Mesothelial cell of epicardium (in vitro differentiated cells): ENCODE measurements around the gene DLGAP1. TPM values are rescaled to one million over a fixed set of nuclear protein-coding genes. Genes with fewer than 3 reads are reported as not detected.

ENCODE experiments used
- DNase-seq, 2 experiments: peaks; one replicate each; pipeline ENCODE4 v3.0.0; 2021; ENCODE audit warnings: low spot score in 2 of 2; ENCODE audit not compliant: unreplicated experiment in 2 of 2
- H3K27ac Mint-ChIP-seq: 2 replicates; pipeline ENCODE4 v1.8.0; 2021; ENCODE audit warnings: mixed read lengths
- H3K27me3 Mint-ChIP-seq: 2 replicates; pipeline ENCODE4 v1.8.0; 2021; ENCODE audit warnings: low read depth, mixed read lengths
- H3K36me3 Mint-ChIP-seq: 2 replicates; pipeline ENCODE4 v1.8.0; 2021; ENCODE audit warnings: mixed read lengths
- H3K4me1 Mint-ChIP-seq: 2 replicates; pipeline ENCODE4 v1.8.0; 2021; ENCODE audit warnings: mixed read lengths
- H3K4me3 Mint-ChIP-seq: 2 replicates; pipeline ENCODE4 v1.8.0; 2021; ENCODE audit warnings: mild to moderate bottlenecking, moderate library complexity, mixed read lengths
- H3K9me3 Mint-ChIP-seq: 2 replicates; pipeline ENCODE4 v1.8.0; 2021; ENCODE audit warnings: mixed read lengths
- total RNA-seq: library from RNA; stranded (reverse); gene quantifications from 3 replicates; pipeline ENCODE4 v1.2.1, GENCODE V29; 2021
- TF ChIP-seq, protein P1 (sequence below): fragments of 200-600 bp; sonication (generic); IDR thresholded peaks from one replicate; pipeline ENCODE4 v1.5.0; 2021; ENCODE audit warnings: antibody characterized with exemption; ENCODE audit not compliant: unreplicated experiment

DLGAP1 gene
- total RNA-seq, 1 donor from 2014 or later: 4.6 TPM

DNA sequence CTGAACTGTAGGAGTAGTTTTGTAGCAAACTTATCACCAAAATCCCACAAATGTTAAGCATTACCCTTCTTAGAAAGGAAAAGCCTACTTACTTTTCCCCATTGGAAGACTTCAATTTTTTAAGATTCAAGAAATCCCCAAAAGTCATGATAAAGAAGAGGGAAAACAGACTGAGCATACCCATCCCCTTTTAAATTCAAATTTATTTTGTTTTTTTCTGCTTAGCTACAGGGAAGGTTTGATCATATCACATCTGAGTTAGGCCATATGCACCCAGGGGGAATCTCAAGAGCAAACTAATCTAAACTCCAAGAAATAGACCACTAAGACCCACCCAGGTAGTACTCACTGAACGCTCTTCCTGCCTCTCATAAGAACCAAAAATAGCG is 830.6 kb downstream of the DLGAP1 start:
- DNase-seq: no peak
- H3K4me3 Mint-ChIP-seq: peak overlapping the region; percentile 4
- H3K36me3 Mint-ChIP-seq: no peaks in the 10 kb centered on the region
- no peaks in the 10 kb centered on the region for H3K27me3 Mint-ChIP-seq
- TF ChIP-seq, protein P1, sequence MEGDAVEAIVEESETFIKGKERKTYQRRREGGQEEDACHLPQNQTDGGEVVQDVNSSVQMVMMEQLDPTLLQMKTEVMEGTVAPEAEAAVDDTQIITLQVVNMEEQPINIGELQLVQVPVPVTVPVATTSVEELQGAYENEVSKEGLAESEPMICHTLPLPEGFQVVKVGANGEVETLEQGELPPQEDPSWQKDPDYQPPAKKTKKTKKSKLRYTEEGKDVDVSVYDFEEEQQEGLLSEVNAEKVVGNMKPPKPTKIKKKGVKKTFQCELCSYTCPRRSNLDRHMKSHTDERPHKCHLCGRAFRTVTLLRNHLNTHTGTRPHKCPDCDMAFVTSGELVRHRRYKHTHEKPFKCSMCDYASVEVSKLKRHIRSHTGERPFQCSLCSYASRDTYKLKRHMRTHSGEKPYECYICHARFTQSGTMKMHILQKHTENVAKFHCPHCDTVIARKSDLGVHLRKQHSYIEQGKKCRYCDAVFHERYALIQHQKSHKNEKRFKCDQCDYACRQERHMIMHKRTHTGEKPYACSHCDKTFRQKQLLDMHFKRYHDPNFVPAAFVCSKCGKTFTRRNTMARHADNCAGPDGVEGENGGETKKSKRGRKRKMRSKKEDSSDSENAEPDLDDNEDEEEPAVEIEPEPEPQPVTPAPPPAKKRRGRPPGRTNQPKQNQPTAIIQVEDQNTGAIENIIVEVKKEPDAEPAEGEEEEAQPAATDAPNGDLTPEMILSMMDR: no peak
- H3K9me3 Mint-ChIP-seq: no peaks in the 10 kb centered on the region
- peak overlapping the region; percentile 98 for H3K27ac Mint-ChIP-seq
- peaks cover 46% of the 10 kb centered on the region for H3K4me1 Mint-ChIP-seq

DNA sequence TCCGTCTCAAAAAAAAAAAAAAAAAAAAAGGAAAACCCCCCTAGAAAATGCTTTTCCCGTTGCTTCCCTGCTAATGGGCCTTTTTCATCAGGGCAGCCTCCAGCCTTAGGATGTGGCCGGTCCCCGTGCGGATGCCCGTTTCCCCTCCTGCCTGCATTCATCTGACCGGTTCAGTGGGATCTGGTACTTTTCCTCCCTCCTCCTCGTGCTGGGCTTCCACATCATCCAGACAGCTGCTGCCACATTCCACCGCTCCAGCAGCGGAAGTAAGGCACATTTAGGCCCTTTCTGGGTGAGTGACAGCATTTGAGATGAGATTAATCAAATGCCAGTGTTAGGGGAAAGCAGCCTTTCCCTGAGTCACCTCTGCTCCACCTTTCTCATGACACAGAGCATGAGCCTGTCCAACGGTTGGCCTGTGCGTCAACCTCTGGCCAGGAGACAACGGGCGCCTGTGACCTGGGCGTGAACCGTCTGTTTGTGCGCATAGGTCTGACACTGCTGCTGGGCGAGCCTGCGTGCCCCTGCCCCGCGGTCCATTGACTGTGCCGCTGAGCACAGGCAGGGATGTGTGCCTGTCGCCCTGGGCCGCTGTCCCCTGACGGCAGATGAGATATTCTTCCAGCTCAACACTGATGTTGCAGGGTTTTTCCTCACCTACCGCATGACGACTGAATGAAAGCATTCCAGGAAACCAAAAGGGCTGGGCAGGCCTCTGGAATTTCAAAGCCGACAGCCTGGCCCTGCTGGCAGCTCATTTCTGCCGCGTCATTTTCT is 831.1 kb downstream of the DLGAP1 start:
- H3K9me3 Mint-ChIP-seq: no peaks in the 10 kb centered on the region
- DNase-seq: peak; percentile 32 to 62
- no peaks in the 10 kb centered on the region for H3K36me3 Mint-ChIP-seq
- TF ChIP-seq, protein P1: no peak
- peak overlapping the region; percentile 15 for H3K4me3 Mint-ChIP-seq
- H3K27me3 Mint-ChIP-seq: no peaks in the 10 kb centered on the region
- peaks cover 46% of the 10 kb centered on the region for H3K4me1 Mint-ChIP-seq
- H3K27ac Mint-ChIP-seq: peak overlapping the region; percentile 98

DNA sequence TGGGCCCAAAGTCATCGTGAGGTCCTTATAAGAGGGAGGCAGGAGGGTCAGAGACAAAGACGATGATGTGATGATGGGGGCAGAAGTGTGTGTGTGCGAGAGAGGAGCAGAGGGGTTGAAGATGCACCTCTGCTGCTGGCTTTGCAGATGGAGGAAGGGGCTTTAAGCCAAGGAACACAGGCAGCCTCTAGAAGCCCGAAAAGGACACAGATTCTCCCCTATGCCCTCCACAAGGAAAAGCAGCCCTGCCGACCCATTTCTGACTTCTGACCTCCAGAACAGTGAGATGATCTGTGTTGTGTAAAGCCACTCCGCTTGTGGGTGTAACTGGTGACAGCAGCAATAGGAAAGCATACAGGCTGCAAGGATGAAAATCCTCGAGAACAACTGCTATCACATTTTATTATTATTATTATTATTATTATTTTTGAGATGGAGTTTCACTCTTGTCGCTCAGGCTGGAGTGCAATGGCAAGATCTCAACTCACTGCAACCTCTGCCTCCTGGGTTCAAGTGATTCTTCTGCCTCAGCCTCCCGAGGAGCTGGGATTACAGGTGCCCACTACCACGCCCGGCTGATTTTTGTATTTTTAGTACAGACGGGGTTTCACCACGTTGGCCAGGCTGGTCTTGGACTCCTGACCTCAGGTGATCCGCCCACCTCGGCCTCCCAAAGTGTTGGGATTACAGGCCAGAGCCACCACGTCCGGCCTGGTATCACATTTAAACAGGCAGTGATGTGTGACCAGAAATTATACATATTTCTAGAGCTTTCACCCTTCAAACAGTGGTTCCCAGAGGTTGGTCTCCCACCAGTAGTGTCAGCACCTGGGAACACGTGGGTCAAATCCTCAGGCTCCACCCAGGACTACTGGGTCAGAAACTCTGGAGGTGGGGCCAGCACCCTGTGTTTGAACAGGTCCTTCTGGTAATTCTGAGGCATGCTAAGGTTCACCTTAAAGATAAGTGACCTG is 834.7 kb downstream of the DLGAP1 start:
- Mint-ChIP-seq H3K9me3 (no peaks in the 10 kb centered on the region), H3K4me3 (no peak overlapping the region), H3K27me3 (no peaks in the 10 kb centered on the region), H3K4me1 (peaks cover 60% of the 10 kb centered on the region), H3K36me3 (no peaks in the 10 kb centered on the region), H3K27ac (no peak overlapping the region)
- TF ChIP-seq, protein P1: no peak
- DNase-seq: no peak

DNA sequence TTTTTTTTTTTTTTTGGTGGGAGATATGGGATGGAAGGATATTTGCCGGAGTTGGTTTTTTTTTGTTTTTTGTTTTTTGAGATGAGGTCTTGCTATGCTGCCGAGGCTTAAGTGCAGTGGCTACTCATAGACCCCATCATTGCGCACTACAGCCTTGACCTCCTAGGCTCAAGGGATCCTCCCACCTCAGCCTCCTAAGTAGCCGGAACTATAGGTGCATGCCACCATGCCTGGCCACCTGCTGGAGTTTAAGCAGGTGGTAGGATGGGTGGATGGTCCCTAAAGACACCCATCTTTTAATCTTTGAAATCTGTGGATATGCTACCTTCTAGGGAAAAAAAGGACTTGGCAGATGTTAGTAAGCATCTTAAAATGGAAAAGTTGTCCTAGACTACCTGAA is 835.4 kb downstream of the DLGAP1 start:
- no peak overlapping the region for H3K27ac Mint-ChIP-seq
- no peak overlapping the region for H3K4me3 Mint-ChIP-seq
- no peak for DNase-seq
- H3K4me1 Mint-ChIP-seq: peaks cover 58% of the 10 kb centered on the region
- H3K9me3 Mint-ChIP-seq: no peaks in the 10 kb centered on the region
- TF ChIP-seq, protein P1: no peak
- no peaks in the 10 kb centered on the region for H3K36me3 Mint-ChIP-seq
- H3K27me3 Mint-ChIP-seq: no peaks in the 10 kb centered on the region

DNA sequence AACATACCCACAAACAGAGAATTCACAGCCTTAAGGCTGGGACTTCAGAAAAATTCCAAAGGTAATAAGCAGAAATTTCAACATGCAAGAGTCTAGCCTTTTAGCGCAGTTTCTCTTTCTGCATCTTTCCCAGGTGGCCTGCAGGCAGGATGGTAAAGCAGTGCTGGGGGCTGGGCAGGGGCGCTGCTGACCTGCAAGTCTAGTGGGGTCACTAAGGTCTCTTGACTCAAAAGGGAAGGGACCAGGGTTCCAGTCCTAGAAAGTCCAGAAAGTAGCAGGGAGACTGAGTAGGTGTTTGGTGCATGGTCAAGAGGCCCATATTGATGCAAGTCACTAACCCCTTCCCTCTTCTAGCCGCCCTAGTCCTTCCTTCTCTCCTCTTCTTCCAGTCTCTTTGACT is 835.9 kb downstream of the DLGAP1 start:
- H3K36me3 Mint-ChIP-seq: no peaks in the 10 kb centered on the region
- peak overlapping the region; percentile 21 for H3K27ac Mint-ChIP-seq
- no peaks in the 10 kb centered on the region for H3K27me3 Mint-ChIP-seq
- H3K9me3 Mint-ChIP-seq: no peaks in the 10 kb centered on the region
- no peak for DNase-seq
- no peak overlapping the region for H3K4me3 Mint-ChIP-seq
- peaks cover 53% of the 10 kb centered on the region for H3K4me1 Mint-ChIP-seq
- TF ChIP-seq, protein P1: no peak
